Fibroblast of the aortic adventitia (primary cell): ENCODE measurements around the gene SEMA6A. TPM values are rescaled to one million over a fixed set of nuclear protein-coding genes. Genes with fewer than 3 reads are reported as not detected.

ENCODE experiments used
- DNase-seq: peaks from one replicate; pipeline ENCODE4 v3.0.0-alpha.2; 2010; ENCODE audit warnings: low read depth
- H3K4me3 ChIP-seq: 2 replicates; pipeline ENCODE4 v1.5.1; 2011; ENCODE audit warnings: low read depth, mild to moderate bottlenecking, control low read depth, low read length, moderate library complexity
- CTCF ChIP-seq: IDR thresholded peaks from 2 replicates; pipeline ENCODE4 v1.5.1; 2011; ENCODE audit warnings: mild to moderate bottlenecking, low read length, control low read depth, inconsistent platforms; ENCODE audit not compliant: insufficient read depth
- total RNA-seq: library from RNA; depleted of rRNA; stranded (reverse); fragments of >200 nt; gene quantifications from 2 replicates; pipeline ENCODE4 v1.2.3, GENCODE V29; 2012; ENCODE audit warnings: low replicate concordance

Gene SEMA6A
- total RNA-seq, 1 donor, result 0.36 TPM

- no peak for DNase-seq
- H3K4me3 ChIP-seq, result no peak overlapping the region
- TF ChIP-seq CTCF, result no peak
Observed at GRCh38 chr5:116469631-116470030, 105.0 kb downstream of the SEMA6A start.

GRCh38 chr5:116468583-116468982 is 106.0 kb downstream of the SEMA6A start:
- H3K4me3 ChIP-seq, result no peak overlapping the region
- no peak for DNase-seq
- TF ChIP-seq CTCF, result no peak

- no peak for TF ChIP-seq CTCF
- no peak for DNase-seq
- H3K4me3 ChIP-seq, result no peak overlapping the region
Observed at GRCh38 chr5:116467465-116467843, 107.2 kb downstream of the SEMA6A start.

GRCh38 chr5:116466727-116467464 is 107.7 kb downstream of the SEMA6A start:
- H3K4me3 ChIP-seq, result no peak overlapping the region
- no peak for TF ChIP-seq CTCF

GRCh38 chr5:116465411-116465810 is 109.2 kb downstream of the SEMA6A start:
- no peak overlapping the region for H3K4me3 ChIP-seq
- no peak for TF ChIP-seq CTCF
- no peak for DNase-seq

More at GRCh38 chr5:116466727-116467464, 107.7 kb downstream of the SEMA6A start:
- DNase-seq, result no peak

- no peak for TF ChIP-seq CTCF
- no peak for DNase-seq
- H3K4me3 ChIP-seq, result no peak overlapping the region
Observed at GRCh38 chr5:116464144-116464708, 110.4 kb downstream of the SEMA6A start.

- no peak overlapping the region for H3K4me3 ChIP-seq
- TF ChIP-seq CTCF, result no peak
- DNase-seq, result no peak
Observed at GRCh38 chr5:116462500-116462899, 112.1 kb downstream of the SEMA6A start.
